ENCODE data around the gene CORO2A. TPM values are rescaled to one million over a fixed set of nuclear protein-coding genes. Genes with fewer than 3 reads are reported as not detected.

The CORO2A gene
- total RNA-seq, 1 donor from 2014 or later: 0.78 TPM

DNA sequence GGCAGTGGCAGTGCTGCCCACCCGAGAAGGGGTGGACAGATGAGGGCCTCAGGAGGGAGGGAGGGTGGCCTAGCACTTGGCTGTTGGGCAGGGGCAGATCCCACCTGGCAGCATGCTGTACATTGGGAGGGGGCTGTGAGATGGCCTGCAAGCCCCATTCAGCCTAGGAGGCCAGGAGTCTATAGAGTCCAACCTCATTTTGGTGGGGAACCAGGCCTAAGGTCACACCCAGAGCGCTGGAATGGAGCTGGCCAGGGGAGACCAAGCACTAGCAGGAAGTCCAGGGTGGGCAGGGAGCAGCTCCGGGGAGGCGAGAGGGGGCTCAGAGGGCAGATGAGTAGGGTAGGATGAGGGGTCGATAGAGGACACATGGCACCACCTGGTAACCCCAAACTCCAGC lies 96.3 kb downstream of the CORO2A start:
- Mint-ChIP-seq H3K36me3 (ENCODE audit: low read depth) (peaks cover 35% of the 10 kb centered on the region), H3K9me3 (no peaks in the 10 kb centered on the region), H3K27me3 (no peaks in the 10 kb centered on the region), H3K4me1 (peaks cover 34% of the 10 kb centered on the region), H3K27ac (no peak overlapping the region), H3K4me3 (no peak overlapping the region)
- DNase-seq: no peak
- ChIA-PET POLR2A (no interaction called here), CTCF (no interaction called here)
- intact Hi-C loops (cut with micrococcal nuclease): no loop called here
- TF ChIP-seq, protein P1, sequence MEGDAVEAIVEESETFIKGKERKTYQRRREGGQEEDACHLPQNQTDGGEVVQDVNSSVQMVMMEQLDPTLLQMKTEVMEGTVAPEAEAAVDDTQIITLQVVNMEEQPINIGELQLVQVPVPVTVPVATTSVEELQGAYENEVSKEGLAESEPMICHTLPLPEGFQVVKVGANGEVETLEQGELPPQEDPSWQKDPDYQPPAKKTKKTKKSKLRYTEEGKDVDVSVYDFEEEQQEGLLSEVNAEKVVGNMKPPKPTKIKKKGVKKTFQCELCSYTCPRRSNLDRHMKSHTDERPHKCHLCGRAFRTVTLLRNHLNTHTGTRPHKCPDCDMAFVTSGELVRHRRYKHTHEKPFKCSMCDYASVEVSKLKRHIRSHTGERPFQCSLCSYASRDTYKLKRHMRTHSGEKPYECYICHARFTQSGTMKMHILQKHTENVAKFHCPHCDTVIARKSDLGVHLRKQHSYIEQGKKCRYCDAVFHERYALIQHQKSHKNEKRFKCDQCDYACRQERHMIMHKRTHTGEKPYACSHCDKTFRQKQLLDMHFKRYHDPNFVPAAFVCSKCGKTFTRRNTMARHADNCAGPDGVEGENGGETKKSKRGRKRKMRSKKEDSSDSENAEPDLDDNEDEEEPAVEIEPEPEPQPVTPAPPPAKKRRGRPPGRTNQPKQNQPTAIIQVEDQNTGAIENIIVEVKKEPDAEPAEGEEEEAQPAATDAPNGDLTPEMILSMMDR (IDR thresholded peaks at IDR 0.05): no peak
- ATAC-seq (ENCODE audit: low read depth): no peak

DNA sequence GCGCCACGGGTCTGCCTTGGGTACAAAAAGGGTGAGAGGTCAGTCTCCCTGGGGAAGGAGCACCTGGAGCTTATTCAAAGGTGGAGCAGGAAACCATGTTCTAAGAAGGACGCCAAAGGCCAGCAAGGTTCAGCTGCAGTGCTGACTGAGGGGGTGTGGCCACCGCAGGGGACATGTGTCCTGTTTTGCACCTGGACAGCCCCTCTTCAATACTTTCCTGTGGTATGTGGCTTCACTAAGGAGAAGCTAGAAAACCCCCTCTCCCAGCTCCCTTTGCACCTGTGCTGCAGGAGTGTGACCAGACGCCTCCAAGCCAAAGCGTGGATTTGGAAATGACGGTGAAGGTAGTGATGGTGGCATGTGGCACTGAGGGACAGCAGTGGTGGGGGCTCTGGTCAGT lies 97.0 kb downstream of the CORO2A start:
- H3K27ac Mint-ChIP-seq: no peak overlapping the region
- peaks cover 30% of the 10 kb centered on the region for H3K4me1 Mint-ChIP-seq
- DNase-seq: no peak
- no peaks in the 10 kb centered on the region for H3K27me3 Mint-ChIP-seq
- H3K36me3 Mint-ChIP-seq (ENCODE audit: low read depth): peaks cover 35% of the 10 kb centered on the region
- intact Hi-C loops (cut with micrococcal nuclease): no loop called here
- POLR2A ChIA-PET: no interaction called here
- CTCF ChIA-PET: no interaction called here
- TF ChIP-seq, protein P1 (IDR thresholded peaks at IDR 0.05): no peak
- no peaks in the 10 kb centered on the region for H3K9me3 Mint-ChIP-seq
- no peak for ATAC-seq (ENCODE audit: low read depth)
- H3K4me3 Mint-ChIP-seq: no peak overlapping the region

DNA sequence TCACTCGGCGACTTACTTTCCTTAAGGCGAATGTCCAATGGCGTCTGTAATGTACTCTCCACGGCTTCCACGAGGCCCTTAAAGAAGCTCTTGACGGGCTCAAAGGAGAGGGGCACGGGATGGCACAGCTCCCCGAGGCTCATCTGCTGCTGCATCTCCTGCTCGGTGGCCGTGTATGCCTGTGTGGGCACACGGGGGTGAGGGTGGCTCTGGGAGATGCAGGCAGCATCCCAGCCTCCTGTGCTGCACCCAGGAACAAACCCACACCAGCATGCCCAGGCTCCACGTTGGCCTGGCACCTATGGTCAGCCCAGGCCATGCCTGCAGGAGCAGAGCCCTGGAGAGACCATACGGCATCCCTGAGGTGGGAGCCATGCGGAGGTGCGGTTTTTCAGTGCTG lies 97.6 kb downstream of the CORO2A start:
- CTCF ChIA-PET: no interaction called here
- H3K4me3 Mint-ChIP-seq: no peak overlapping the region
- H3K36me3 Mint-ChIP-seq (ENCODE audit: low read depth): peaks cover 37% of the 10 kb centered on the region

DNA sequence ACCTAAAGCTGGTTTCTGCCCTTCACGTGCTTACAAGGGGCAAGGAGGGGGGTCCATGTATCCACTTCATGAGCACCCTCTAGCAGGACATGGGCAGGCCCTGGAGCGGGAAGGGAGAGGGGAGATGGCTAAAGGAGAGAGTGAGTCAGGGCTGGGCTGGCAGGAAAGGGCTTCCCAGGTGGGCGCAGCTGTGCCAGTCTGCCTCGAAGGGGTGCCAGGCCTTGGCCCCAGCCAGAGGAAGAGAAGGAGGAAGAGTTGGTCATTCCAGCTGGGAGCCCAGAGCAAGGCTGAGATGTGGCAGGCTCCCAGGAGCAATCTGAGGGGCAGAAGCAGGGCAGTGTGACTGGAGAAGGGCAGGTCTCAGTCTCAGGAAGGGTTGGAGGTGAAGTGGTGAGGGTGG lies 98.1 kb downstream of the CORO2A start:
- intact Hi-C loops (cut with micrococcal nuclease): no loop called here
- Mint-ChIP-seq H3K27ac (no peak overlapping the region), H3K36me3 (ENCODE audit: low read depth) (peaks cover 36% of the 10 kb centered on the region), H3K4me1 (peaks cover 19% of the 10 kb centered on the region), H3K27me3 (no peaks in the 10 kb centered on the region), H3K9me3 (no peaks in the 10 kb centered on the region), H3K4me3 (no peak overlapping the region)
- TF ChIP-seq, protein P1 (IDR thresholded peaks at IDR 0.05): no peak
- DNase-seq (no peak), ATAC-seq (ENCODE audit: low read depth) (no peak)
- ChIA-PET CTCF (no interaction called here), POLR2A (no interaction called here)

More for the DNA sequence above, 97.6 kb downstream of the CORO2A start:
- H3K27ac Mint-ChIP-seq: no peak overlapping the region
- intact Hi-C loops (cut with micrococcal nuclease): no loop called here
- no peaks in the 10 kb centered on the region for H3K9me3 Mint-ChIP-seq
- H3K4me1 Mint-ChIP-seq: peaks cover 25% of the 10 kb centered on the region
- no peaks in the 10 kb centered on the region for H3K27me3 Mint-ChIP-seq
- no peak for DNase-seq
- ATAC-seq (ENCODE audit: low read depth): no peak
- TF ChIP-seq, protein P1 (IDR thresholded peaks at IDR 0.05): no peak
- POLR2A ChIA-PET: no interaction called here

DNA sequence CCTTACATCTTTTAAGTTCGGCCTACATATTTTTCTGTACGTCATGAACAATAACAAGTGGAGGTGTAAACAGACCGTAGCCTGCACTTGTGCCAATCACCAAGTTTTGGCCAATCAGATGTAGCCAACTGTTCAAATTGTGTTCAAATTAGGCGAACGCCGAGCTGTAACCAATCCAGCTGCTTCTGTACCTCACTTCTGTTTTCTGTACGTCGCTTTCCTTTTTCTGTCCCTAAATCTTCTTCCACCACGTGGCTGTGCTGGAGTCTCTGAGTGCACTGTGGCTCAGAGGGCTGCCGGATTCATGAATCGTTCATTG lies 99.9 kb downstream of the CORO2A start:
- peaks cover 12% of the 10 kb centered on the region for H3K4me1 Mint-ChIP-seq
- POLR2A ChIA-PET: interaction anchor here (0.6 kb wide), 1 partner anchor 83 kb away, joined by 8 read pairs; no protein-coding TSS in a partner anchor
- no peaks in the 10 kb centered on the region for H3K9me3 Mint-ChIP-seq
- peaks cover 31% of the 10 kb centered on the region for H3K36me3 Mint-ChIP-seq (ENCODE audit: low read depth)
- CTCF ChIA-PET: interaction anchor here (1.0 kb wide), 1 partner anchor 19 kb away, joined by 3 read pairs; no protein-coding TSS in a partner anchor
- ATAC-seq (ENCODE audit: low read depth) (no peak), DNase-seq (no peak)
- no peaks in the 10 kb centered on the region for H3K27me3 Mint-ChIP-seq
- no peak overlapping the region for H3K4me3 Mint-ChIP-seq
- TF ChIP-seq, protein P1 (IDR thresholded peaks at IDR 0.05): no peak
- intact Hi-C loops (cut with micrococcal nuclease): no loop called here
- no peak overlapping the region for H3K27ac Mint-ChIP-seq

Measured in activated B cell treated with CpG ODN at 0.5 μM for 24 hours (primary cell).